ENCODE measurements around the gene HOXA4. TPM values are rescaled to one million over a fixed set of nuclear protein-coding genes. Genes with fewer than 3 reads are reported as not detected.

HOXA4 gene
- total and polyA plus RNA-seq, 2 of the 8 experiments (the other 6 are each of a cell fraction or from before 2014, with no cell fraction given) = not detected

DNA sequence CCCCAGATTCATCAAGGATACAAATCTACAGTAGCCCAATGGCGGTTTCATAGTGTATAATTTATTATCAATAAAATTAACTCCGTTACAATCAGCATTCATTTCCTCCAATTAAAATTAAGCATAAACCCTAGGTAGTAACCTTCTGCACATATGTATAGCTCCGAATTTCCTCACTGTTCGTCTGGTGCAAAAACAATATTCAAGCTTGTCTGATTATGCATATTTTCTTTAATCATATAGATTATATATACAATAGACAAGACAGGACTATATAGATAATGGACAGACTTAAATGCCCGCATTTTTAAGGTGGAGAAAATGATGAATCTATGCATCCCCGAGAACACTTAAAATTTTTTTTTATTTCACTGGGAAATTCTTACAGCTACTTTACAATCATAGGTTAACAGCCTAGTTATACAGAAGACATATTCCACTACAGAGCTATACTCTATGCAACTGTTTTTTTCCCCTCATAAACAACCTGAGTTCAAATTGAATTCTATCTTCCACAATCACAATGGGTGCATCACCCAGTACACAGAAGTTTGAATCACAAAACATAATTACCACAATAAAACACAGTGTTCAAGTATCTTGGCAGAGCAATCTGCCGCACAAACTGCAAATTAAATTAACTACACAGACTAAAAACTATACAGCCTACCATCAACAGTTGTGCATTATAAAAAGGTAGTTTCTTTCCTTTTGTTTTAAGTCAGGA is 32.2 kb upstream of the HOXA4 start:
- Histone ChIP-seq H2BK20ac (ENCODE audit: low read length) (no peak overlapping the region), H3K14ac (ENCODE audit: insufficient read length) (no peak overlapping the region), H3K23ac (ENCODE audit: insufficient read length) (no peak overlapping the region), H3K23me2 (ENCODE audit: low read depth, low read length) (no peaks in the 10 kb centered on the region), H3K9ac (replicated peaks in 1 of 4; ENCODE audit: extremely low read depth in 1 of 4, low read depth in 3 of 4, low read length in 3 of 4) (no peak overlapping the region), H3K79me1 (ENCODE audit: low read depth, low read length) (no peaks in the 10 kb centered on the region), H4K8ac (ENCODE audit: extremely low read depth, insufficient read depth, low read length) (no peak overlapping the region), H4K91ac (replicated peaks; ENCODE audit: insufficient read length, low read length) (no peak overlapping the region), H2BK5ac (ENCODE audit: low read depth, low read length) (no peak overlapping the region), H4K20me1 (replicated peaks in 1 of 2; ENCODE audit: control insufficient read depth in 1 of 2, insufficient read depth in 2 of 2, low read length in 2 of 2) (peaks cover 16 to 24% of the 10 kb centered on the region in 2 experiments), H3K27me3 (replicated peaks in 1 of 4; ENCODE audit: control insufficient read depth in 3 of 4, extremely low read depth in 1 of 4, insufficient read depth in 3 of 4, low read length in 3 of 4) (peaks cover 98 to 100% (median 99%) of the 10 kb centered on the region in 4 experiments), H3K4me3 (ENCODE audit: extremely low read depth in 1 of 4, insufficient read depth in 2 of 4, low read depth in 3 of 4, low read length in 4 of 4) (no peak overlapping the region), H3K4me1 (replicated peaks in 1 of 4; ENCODE audit: control insufficient read depth in 3 of 4, insufficient read depth in 4 of 4, low read length in 3 of 4) (no peaks in the 10 kb centered on the region; a peak in 4 of 7 replicates), H2AFZ (ENCODE audit: low read length) (no peak overlapping the region), H3K79me2 (ENCODE audit: control insufficient read depth in 1 of 2, insufficient read depth in 2 of 2, low read length in 2 of 2) (no peaks in the 10 kb centered on the region), H3K18ac (ENCODE audit: extremely low read depth, low read length) (no peak overlapping the region), H4K5ac (ENCODE audit: insufficient read length, low read depth, low read length) (no peak overlapping the region), H2BK12ac (ENCODE audit: low read depth, low read length) (no peak overlapping the region), H3K9me3 (ENCODE audit: insufficient read depth in 2 of 2, low read depth in 1 of 2, low read length in 1 of 2) (peaks cover 0 to 6% of the 10 kb centered on the region in 2 experiments; a peak in 1 of 4 replicates), H3K4ac (replicated peaks; ENCODE audit: insufficient read length, low read depth, low read length) (no peak overlapping the region), H3K56ac (replicated peaks; ENCODE audit: insufficient read length, low read depth, low read length) (no peak overlapping the region), H3K4me2 (ENCODE audit: insufficient read depth in 1 of 2, low read depth in 2 of 2, low read length in 2 of 2) (no peak overlapping the region), H3K27ac (ENCODE audit: low read depth, low read length) (no peak overlapping the region), H2BK15ac (ENCODE audit: low read length) (no peak overlapping the region), H2AK5ac (ENCODE audit: low read depth, low read length) (no peak overlapping the region), H2BK120ac (replicated peaks; ENCODE audit: low read depth, low read length) (no peak overlapping the region), H3K36me3 (ENCODE audit: control insufficient read depth in 2 of 4, insufficient read depth in 4 of 4, low read length in 3 of 4) (peaks cover 0 to 21% (median 0%) of the 10 kb centered on the region in 4 experiments; a peak in 1 of 8 replicates)
- CTCF ChIA-PET (ENCODE audit: partially characterized antibody) = interaction anchor here (0.8 to 4.4 kb wide), 14 partner anchors 10 to 793 kb away, joined by 3 to 80 read pairs (median 6); partner anchors contain the start of genes HOXA3, HOXA5 and HOXA6
- no peak for DNase-seq (ENCODE audit: low read depth in 1 of 2, low spot score in 2 of 2)
- POLR2A ChIA-PET (ENCODE audit: partially characterized antibody) = no interaction called here
- no peak for FAIRE-seq
- 66% methylated on average over 7 of the region's 7 CpGs; no CpG with 5 or more reads in 1 of the 2 experiments for WGBS, 2 experiments (ENCODE audit: extremely low coverage in 1 of 2, insufficient coverage in 1 of 2, insufficient read length in 1 of 2, insufficient replicate concordance in 2 of 2, low coverage in 1 of 2, low lambda C conversion rate in 2 of 2, missing lambda C conversion rate in 1 of 2)
- no peak for TF ChIP-seq BACH1 (IDR thresholded peaks at IDR 0.05; ENCODE audit: low read length)
- TF ChIP-seq CEBPB (IDR thresholded peaks at IDR 0.05; ENCODE audit: low read depth, low read length) = no peak
- no peak for TF ChIP-seq GTF2F1 (IDR thresholded peaks at IDR 0.05; ENCODE audit: borderline replicate concordance, low read depth, low read length)
- TF ChIP-seq SP1 (IDR thresholded peaks at IDR 0.05; ENCODE audit: low read depth, low read length) = no peak
- no peak for TF ChIP-seq POLR2AphosphoS5 (IDR thresholded peaks at IDR 0.05; ENCODE audit: low read depth, low read length)
- TF ChIP-seq EP300 (IDR thresholded peaks at IDR 0.05; ENCODE audit: borderline replicate concordance in 1 of 2, low read depth in 2 of 2, low read length in 2 of 2) = no peak
- TF ChIP-seq RFX5 (IDR thresholded peaks at IDR 0.05; ENCODE audit: borderline replicate concordance, low read depth, low read length) = no peak
